Measurements from ENCODE around the gene RIMKLA.

The RIMKLA gene

DNA sequence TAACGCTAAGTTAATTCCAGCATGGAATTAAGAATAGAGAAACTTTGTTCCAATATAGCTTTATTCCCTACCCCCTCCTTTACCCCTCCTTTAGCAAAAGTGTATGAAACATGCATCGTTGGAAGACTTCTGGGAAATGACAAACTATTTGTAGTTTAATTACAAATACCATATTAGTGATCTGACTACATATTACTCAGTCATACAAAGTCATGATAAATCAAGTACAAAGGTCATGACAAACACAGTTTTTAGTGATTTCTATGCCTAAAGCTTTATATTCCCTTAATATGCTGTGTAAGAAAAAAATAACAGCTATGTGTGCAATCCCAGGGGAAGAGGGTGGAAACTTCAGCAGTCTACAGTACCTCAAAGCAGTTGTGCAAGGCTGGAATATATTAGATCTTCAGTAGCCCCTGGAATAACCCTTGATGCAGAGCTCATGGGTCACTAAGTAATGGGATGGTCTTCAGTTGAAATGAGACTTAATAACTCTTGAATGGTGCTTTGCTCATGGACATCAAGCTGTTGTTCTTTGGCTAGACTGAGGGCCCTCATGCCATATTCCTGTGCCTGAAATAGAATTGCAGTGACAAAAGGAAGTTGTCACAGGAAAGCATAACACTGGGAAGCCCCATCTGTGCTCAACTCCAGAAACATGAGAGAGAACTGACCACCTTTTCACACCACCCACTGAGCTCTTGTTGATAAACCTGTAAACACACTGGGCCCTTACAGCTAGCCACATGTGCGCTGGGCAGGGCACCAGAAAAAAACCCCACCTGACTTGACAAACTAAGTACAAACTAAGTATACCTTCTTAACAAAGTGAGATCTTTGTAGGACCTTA lies 49.9 kb downstream of the RIMKLA start:
- CTCF ChIA-PET: no interaction called here
- Mint-ChIP-seq H3K27me3 (no peaks in the 10 kb centered on the region), H3K9me3 (no peaks in the 10 kb centered on the region), H3K36me3 (no peaks in the 10 kb centered on the region), H3K4me1 (no peaks in the 10 kb centered on the region), H3K27ac (no peak overlapping the region), H3K4me3 (no peak overlapping the region)
- DNase-seq: no peak

GRCh38 chr1:42431514-42431913 lies 50.9 kb downstream of the RIMKLA start:
- H3K36me3 Mint-ChIP-seq: no peaks in the 10 kb centered on the region
- no peak for DNase-seq
- H3K9me3 Mint-ChIP-seq: no peaks in the 10 kb centered on the region
- no peak overlapping the region for H3K27ac Mint-ChIP-seq
- CTCF ChIA-PET: no interaction called here
- no peaks in the 10 kb centered on the region for H3K27me3 Mint-ChIP-seq
- H3K4me1 Mint-ChIP-seq: no peaks in the 10 kb centered on the region
- no peak overlapping the region for H3K4me3 Mint-ChIP-seq

- Mint-ChIP-seq H3K9me3 (no peaks in the 10 kb centered on the region), H3K27ac (no peak overlapping the region), H3K27me3 (no peaks in the 10 kb centered on the region), H3K4me3 (no peak overlapping the region), H3K36me3 (no peaks in the 10 kb centered on the region), H3K4me1 (no peaks in the 10 kb centered on the region)
- DNase-seq: no peak
- CTCF ChIA-PET: no interaction called here
Observed at GRCh38 chr1:42432714-42433113, 52.1 kb downstream of the RIMKLA start.

DNA sequence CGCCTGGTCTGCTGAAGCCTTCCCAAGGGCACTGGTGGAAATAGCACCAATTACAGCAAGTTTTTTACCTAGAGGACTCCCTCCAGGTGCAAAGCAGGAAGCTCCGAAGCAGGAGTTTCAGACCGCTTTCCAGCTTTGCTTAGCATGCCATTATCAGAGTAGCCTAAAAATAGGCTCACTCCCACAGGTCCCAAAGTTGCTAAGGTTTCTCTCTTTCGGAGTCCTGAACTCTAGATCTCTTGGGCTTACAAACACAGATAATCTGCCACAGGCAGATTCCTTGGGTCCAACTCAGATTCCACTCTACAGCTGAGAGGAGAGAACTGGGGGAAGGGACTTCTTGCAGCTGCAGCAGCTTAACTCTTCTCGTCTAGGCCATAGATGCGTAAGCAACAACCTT lies 52.8 kb downstream of the RIMKLA start:
- CTCF ChIA-PET: no interaction called here
- H3K27ac Mint-ChIP-seq: no peak overlapping the region

DNA sequence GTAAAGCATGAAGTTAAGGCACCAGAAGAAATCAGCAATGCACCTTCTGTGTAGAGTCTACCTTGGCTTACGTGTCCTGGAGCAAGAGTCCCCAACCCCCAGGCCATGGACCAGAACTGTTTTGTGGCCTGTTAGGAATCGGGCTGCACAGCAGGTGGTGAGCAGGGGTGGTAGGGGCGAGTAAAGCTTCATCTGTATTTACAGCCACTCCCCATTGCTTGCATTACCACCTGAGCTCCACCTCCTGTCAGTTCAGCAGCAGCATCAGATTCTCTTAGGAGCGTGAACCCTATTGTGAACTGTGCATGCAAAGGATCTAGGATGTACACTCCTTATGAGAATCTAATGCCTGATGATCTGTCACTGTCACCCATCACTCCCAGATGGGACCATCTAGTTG lies 53.7 kb downstream of the RIMKLA start:
- no peaks in the 10 kb centered on the region for H3K9me3 Mint-ChIP-seq

More for the DNA sequence above, 52.8 kb downstream of the RIMKLA start:
- DNase-seq: no peak
- H3K36me3 Mint-ChIP-seq: no peaks in the 10 kb centered on the region
- H3K9me3 Mint-ChIP-seq: no peaks in the 10 kb centered on the region
- no peak overlapping the region for H3K4me3 Mint-ChIP-seq
- H3K27me3 Mint-ChIP-seq: no peaks in the 10 kb centered on the region
- H3K4me1 Mint-ChIP-seq: no peaks in the 10 kb centered on the region

DNA sequence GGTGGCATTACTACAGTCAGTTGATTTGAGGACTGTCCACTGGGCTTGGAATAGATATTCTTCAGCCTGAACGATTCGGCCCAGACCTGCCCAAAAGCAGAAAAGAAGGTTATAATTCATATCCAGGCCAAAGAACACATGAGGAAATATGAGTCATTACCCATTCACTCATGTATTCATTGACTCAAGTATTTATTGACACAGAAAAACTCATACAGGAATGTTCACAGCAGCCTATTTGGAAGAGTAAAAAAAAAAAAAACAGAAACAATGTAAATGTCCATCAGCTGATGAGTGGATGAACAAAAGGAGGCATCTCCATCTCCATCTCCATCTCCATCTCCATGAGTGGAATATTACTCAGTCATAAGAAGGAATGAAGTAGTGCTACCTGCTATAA lies 59.3 kb downstream of the RIMKLA start:
- no peak overlapping the region for H3K4me3 Mint-ChIP-seq
- no peaks in the 10 kb centered on the region for H3K27me3 Mint-ChIP-seq
- H3K36me3 Mint-ChIP-seq: no peaks in the 10 kb centered on the region
- H3K9me3 Mint-ChIP-seq: no peaks in the 10 kb centered on the region
- CTCF ChIA-PET: no interaction called here
- no peaks in the 10 kb centered on the region for H3K4me1 Mint-ChIP-seq
- no peak overlapping the region for H3K27ac Mint-ChIP-seq
- no peak for DNase-seq

More for the DNA sequence above, 53.7 kb downstream of the RIMKLA start:
- CTCF ChIA-PET: no interaction called here
- H3K4me3 Mint-ChIP-seq: no peak overlapping the region
- H3K4me1 Mint-ChIP-seq: no peaks in the 10 kb centered on the region
- no peaks in the 10 kb centered on the region for H3K36me3 Mint-ChIP-seq
- H3K27me3 Mint-ChIP-seq: no peaks in the 10 kb centered on the region
- DNase-seq: no peak
- H3K27ac Mint-ChIP-seq: no peak overlapping the region

DNA sequence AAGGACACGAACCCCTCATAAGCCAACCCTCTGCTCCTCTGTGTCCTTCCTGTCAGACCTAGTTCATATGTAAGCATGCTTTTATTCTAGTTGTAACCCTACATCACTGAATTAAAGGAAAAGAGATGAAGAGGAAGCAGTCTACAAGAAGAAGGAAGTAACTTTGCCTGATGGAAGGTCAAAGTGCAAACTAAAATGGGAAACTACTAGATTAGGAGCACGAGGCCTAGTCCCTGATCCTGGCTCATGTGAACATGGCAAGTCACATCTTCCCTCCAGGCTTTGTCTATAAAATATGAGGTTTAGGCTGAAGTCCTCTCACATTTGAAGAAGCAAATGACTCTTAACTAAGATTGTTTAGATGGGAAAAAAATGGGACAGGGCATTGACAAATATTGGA lies 62.1 kb downstream of the RIMKLA start:
- Mint-ChIP-seq H3K9me3 (no peaks in the 10 kb centered on the region), H3K4me3 (no peak overlapping the region), H3K4me1 (no peaks in the 10 kb centered on the region), H3K27me3 (no peaks in the 10 kb centered on the region), H3K36me3 (no peaks in the 10 kb centered on the region), H3K27ac (no peak overlapping the region)
- no peak for DNase-seq
- CTCF ChIA-PET: no interaction called here

GRCh38 chr1:42449256-42449655 lies 68.7 kb downstream of the RIMKLA start:
- Mint-ChIP-seq H3K27me3 (no peaks in the 10 kb centered on the region), H3K4me1 (peaks cover 7% of the 10 kb centered on the region), H3K36me3 (no peaks in the 10 kb centered on the region), H3K9me3 (no peaks in the 10 kb centered on the region), H3K4me3 (no peak overlapping the region), H3K27ac (no peak overlapping the region)
- CTCF ChIA-PET: no interaction called here
- DNase-seq: no peak

DNA sequence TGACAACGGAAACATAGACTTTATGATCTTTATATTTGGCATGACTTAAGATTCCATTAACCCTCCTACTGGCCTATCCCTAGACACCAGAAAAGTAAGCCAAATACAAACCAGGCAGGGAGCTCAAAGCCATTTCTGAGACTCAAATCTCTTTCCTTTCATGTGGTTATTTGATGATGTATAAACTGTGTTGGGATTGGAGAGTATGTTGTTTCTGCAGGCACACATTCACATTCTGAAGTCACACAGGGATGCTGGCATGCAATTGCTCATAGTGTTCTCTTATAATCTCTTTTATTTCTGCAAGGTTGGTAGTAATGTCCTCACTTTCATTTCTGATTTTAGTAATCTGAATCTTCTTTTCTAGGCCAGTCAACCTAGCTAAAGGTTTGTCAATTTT lies 69.5 kb downstream of the RIMKLA start:
- DNase-seq: no peak
- CTCF ChIA-PET: no interaction called here
- H3K27ac Mint-ChIP-seq: no peak overlapping the region
- no peaks in the 10 kb centered on the region for H3K9me3 Mint-ChIP-seq
- no peaks in the 10 kb centered on the region for H3K36me3 Mint-ChIP-seq
- H3K27me3 Mint-ChIP-seq: no peaks in the 10 kb centered on the region
- no peak overlapping the region for H3K4me3 Mint-ChIP-seq
- H3K4me1 Mint-ChIP-seq: peaks cover 9% of the 10 kb centered on the region

DNA sequence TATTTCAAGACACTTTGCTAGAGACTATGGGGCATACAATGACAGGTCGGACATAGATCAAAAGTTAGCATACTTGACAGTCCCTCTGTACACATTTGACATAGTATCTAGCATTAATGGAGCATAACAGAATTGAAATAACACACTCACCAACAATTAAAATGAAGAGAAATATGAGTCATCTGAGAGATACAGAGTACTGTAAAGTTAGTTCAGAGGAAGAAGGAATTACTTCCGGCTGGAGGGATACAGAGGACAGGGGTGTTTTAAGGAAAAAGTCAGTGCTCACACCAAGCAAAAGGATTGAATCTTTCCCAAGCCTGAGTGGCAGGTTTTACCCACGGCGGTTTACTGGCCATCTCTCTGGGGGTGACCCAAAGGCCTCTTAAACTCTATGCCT lies 72.8 kb downstream of the RIMKLA start:
- Mint-ChIP-seq H3K4me3 (no peak overlapping the region), H3K36me3 (peaks cover 14% of the 10 kb centered on the region), H3K9me3 (no peaks in the 10 kb centered on the region), H3K27me3 (no peaks in the 10 kb centered on the region), H3K27ac (no peak overlapping the region), H3K4me1 (peaks cover 34% of the 10 kb centered on the region)
- no peak for DNase-seq
- CTCF ChIA-PET: no interaction called here

DNA sequence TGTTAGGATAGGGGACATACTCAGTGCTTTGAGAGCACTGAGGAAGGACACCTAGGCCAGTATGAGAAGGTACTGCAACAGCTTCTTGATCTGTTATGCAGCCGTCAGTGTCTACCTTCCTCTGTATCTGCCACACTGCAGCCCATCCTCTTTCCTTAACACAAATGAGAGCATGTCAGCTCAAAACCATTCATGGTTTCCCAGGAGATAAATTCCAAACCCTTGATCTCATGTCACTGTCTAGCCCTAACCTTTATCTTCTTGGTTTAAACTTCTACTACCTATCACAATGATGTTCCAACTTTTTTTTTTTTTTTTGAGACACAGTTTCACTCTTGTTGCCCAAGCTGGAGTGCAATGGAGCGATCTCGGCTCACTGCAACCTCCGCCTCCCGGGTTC lies 73.8 kb downstream of the RIMKLA start:
- H3K27ac Mint-ChIP-seq: no peak overlapping the region
- peaks cover 41% of the 10 kb centered on the region for H3K4me1 Mint-ChIP-seq
- H3K9me3 Mint-ChIP-seq: no peaks in the 10 kb centered on the region
- no peaks in the 10 kb centered on the region for H3K27me3 Mint-ChIP-seq
- peaks cover 22% of the 10 kb centered on the region for H3K36me3 Mint-ChIP-seq
- CTCF ChIA-PET: no interaction called here
- no peak for DNase-seq
- H3K4me3 Mint-ChIP-seq: no peak overlapping the region

GRCh38 chr1:42456010-42456753 lies 75.6 kb downstream of the RIMKLA start, which contains the start of the genes PPCS and ZMYND12:
Gene PPCS (plus strand): TSS chr1:42456543. CDS start chr1:42456566, 23 bp downstream.
Gene ZMYND12 (minus strand): TSS chr1:42456022. CDS start chr1:42455997, 25 bp downstream.
- Mint-ChIP-seq H3K27me3 (no peaks in the 10 kb centered on the region), H3K27ac (peak within 1 kb of the TSS; percentile 97), H3K36me3 (peaks cover 39% of the 10 kb centered on the region), H3K4me1 (peaks cover 47% of the 10 kb centered on the region), H3K4me3 (peak within 1 kb of the TSS; percentile 92), H3K9me3 (no peaks in the 10 kb centered on the region)
- CTCF ChIA-PET: interaction anchor here (1.0 kb wide), 1 partner anchor 96 kb away, joined by 3 read pairs; no protein-coding TSS in a partner anchor
- DNase-seq: peak; percentile 93

- peak; percentile 77 for DNase-seq
- no peaks in the 10 kb centered on the region for H3K9me3 Mint-ChIP-seq
- H3K36me3 Mint-ChIP-seq: peaks cover 43% of the 10 kb centered on the region
- peak overlapping the region; percentile 92 for H3K4me3 Mint-ChIP-seq
- peaks cover 48% of the 10 kb centered on the region for H3K4me1 Mint-ChIP-seq
- CTCF ChIA-PET: interaction anchor here (1.0 kb wide), 1 partner anchor 96 kb away, joined by 3 read pairs; no protein-coding TSS in a partner anchor
- H3K27me3 Mint-ChIP-seq: no peaks in the 10 kb centered on the region
- H3K27ac Mint-ChIP-seq: peak overlapping the region; percentile 97
Observed at GRCh38 chr1:42456754-42457089, 76.1 kb downstream of the RIMKLA start.

DNA sequence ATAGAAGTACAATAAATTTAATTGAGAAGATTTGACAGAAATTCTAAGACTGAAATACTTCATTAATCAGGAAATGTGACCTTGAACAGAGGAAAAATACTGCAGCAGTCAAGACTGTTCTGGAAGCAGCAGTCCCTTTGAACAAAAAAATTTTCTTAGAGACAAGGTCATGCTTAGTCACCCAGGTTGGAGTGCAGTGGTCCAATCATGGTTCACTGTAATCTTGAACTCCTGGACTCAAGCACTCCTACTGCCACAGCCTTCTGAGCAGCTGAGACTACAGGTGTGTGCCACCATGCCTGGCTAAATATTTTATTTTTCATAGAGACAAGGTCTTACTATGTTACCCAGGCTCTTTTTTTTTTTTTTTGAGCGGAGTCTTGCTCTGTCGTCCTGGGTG lies 80.6 kb downstream of the RIMKLA start:
- Mint-ChIP-seq H3K9me3 (no peaks in the 10 kb centered on the region), H3K27me3 (peaks cover 10% of the 10 kb centered on the region), H3K4me3 (no peak overlapping the region), H3K36me3 (peaks cover 48% of the 10 kb centered on the region), H3K4me1 (peaks cover 57% of the 10 kb centered on the region), H3K27ac (no peak overlapping the region)
- CTCF ChIA-PET: no interaction called here
- no peak for DNase-seq
